Measurements from ENCODE around the gene ADAMTS2. TPM values are rescaled to one million over a fixed set of nuclear protein-coding genes. Genes with fewer than 3 reads are reported as not detected.

Gene ADAMTS2
- total RNA-seq: not detected
- under 1 TPM in 1 of 2 donors, not detected in 1; 0.07 TPM for polyA plus RNA-seq

GRCh38 chr5:179345433-179346321, at the start of gene ADAMTS2:
Gene ADAMTS2 (minus strand): TSS chr5:179345461. CDS start chr5:179345328, 133 bp downstream.
- intact Hi-C loops (cut with micrococcal nuclease): no loop called here
- peaks cover 10% of the 10 kb centered on the region for H3K27me3 ChIP-seq (ENCODE audit: insufficient read depth, low read length)
- H3K4me3 ChIP-seq (ENCODE audit: low read length in 2 of 2): no peak within 1 kb of the TSS
- Mint-ChIP-seq H3K36me3 (no peaks in the 10 kb centered on the region), H3K4me1 (peaks cover 7 to 23% (median 13%) of the 10 kb centered on the region in 4 donors), H3K9me3 (peaks cover 0 to 2% (median 0%) of the 10 kb centered on the region in 8 donors), H3K27ac (no peak within 1 kb of the TSS), H3K27me3 (peaks cover 44 to 50% of the 10 kb centered on the region in 2 donors), H3K4me3 (peak within 1 kb of the TSS in 5 of 8 donors; percentile 17 to 53 (median 43))
- POLR2A ChIA-PET (ENCODE audit: partially characterized antibody): no interaction called here
- no peak for DNase-seq
- CTCF ChIA-PET (ENCODE audit: partially characterized antibody): no interaction called here
- H3K4me1 ChIP-seq (ENCODE audit: insufficient read depth, low read length): no peaks in the 10 kb centered on the region
- H3K9me3 ChIP-seq (ENCODE audit: control insufficient read depth in 1 of 2, low read length in 2 of 2): no peaks in the 10 kb centered on the region
- H3K27ac ChIP-seq (ENCODE audit: low read depth, low read length): no peak within 1 kb of the TSS
- H3K36me3 ChIP-seq (ENCODE audit: insufficient read depth, low read length): no peaks in the 10 kb centered on the region

GRCh38 chr5:179393078-179393477, 47.8 kb upstream of the ADAMTS2 start:
- H3K27me3 ChIP-seq (ENCODE audit: insufficient read depth, low read length): no peaks in the 10 kb centered on the region
- Mint-ChIP-seq H3K27ac (no peak overlapping the region), H3K9me3 (peaks cover 5 to 78% (median 52%) of the 10 kb centered on the region in 8 donors), H3K4me1 (no peaks in the 10 kb centered on the region), H3K4me3 (no peak overlapping the region), H3K36me3 (peaks cover 0 to 5% of the 10 kb centered on the region in 2 donors), H3K27me3 (peaks cover 2 to 11% of the 10 kb centered on the region in 2 donors)
- H3K36me3 ChIP-seq (ENCODE audit: insufficient read depth, low read length): no peaks in the 10 kb centered on the region
- no peaks in the 10 kb centered on the region for H3K4me1 ChIP-seq (ENCODE audit: insufficient read depth, low read length)
- ChIA-PET CTCF (ENCODE audit: partially characterized antibody) (no interaction called here), POLR2A (ENCODE audit: partially characterized antibody) (no interaction called here)
- intact Hi-C loops (cut with micrococcal nuclease): no loop called here
- H3K4me3 ChIP-seq (ENCODE audit: low read length in 2 of 2): no peak overlapping the region
- H3K9me3 ChIP-seq (ENCODE audit: control insufficient read depth in 1 of 2, low read length in 2 of 2): no peaks in the 10 kb centered on the region
- no peak overlapping the region for H3K27ac ChIP-seq (ENCODE audit: low read depth, low read length)
- DNase-seq: no peak

- Mint-ChIP-seq H3K4me3 (no peak overlapping the region), H3K9me3 (peaks cover 0 to 50% (median 36%) of the 10 kb centered on the region in 8 donors), H3K4me1 (no peaks in the 10 kb centered on the region), H3K27ac (no peak overlapping the region), H3K27me3 (peaks cover 2 to 5% of the 10 kb centered on the region in 2 donors), H3K36me3 (peaks cover 0 to 3% of the 10 kb centered on the region in 2 donors)
- CTCF ChIA-PET (ENCODE audit: partially characterized antibody): no interaction called here
- no peaks in the 10 kb centered on the region for H3K27me3 ChIP-seq (ENCODE audit: insufficient read depth, low read length)
- intact Hi-C loops (cut with micrococcal nuclease): no loop called here
- H3K36me3 ChIP-seq (ENCODE audit: insufficient read depth, low read length): no peaks in the 10 kb centered on the region
- H3K4me3 ChIP-seq (ENCODE audit: low read length in 2 of 2): no peak overlapping the region
- no peak overlapping the region for H3K27ac ChIP-seq (ENCODE audit: low read depth, low read length)
- H3K9me3 ChIP-seq (ENCODE audit: control insufficient read depth in 1 of 2, low read length in 2 of 2): no peaks in the 10 kb centered on the region
- no peak for DNase-seq
- POLR2A ChIA-PET (ENCODE audit: partially characterized antibody): no interaction called here
- H3K4me1 ChIP-seq (ENCODE audit: insufficient read depth, low read length): no peaks in the 10 kb centered on the region
These were observed 42.2 kb upstream of the ADAMTS2 start for GRCh38 chr5:179387151-179388110.

GRCh38 chr5:179385914-179386313, 40.7 kb upstream of the ADAMTS2 start:
- Histone ChIP-seq H3K9me3 (ENCODE audit: control insufficient read depth in 1 of 2, low read length in 2 of 2) (no peaks in the 10 kb centered on the region), H3K27me3 (ENCODE audit: insufficient read depth, low read length) (no peaks in the 10 kb centered on the region), H3K4me1 (ENCODE audit: insufficient read depth, low read length) (no peaks in the 10 kb centered on the region), H3K4me3 (ENCODE audit: low read length in 2 of 2) (no peak overlapping the region), H3K36me3 (ENCODE audit: insufficient read depth, low read length) (no peaks in the 10 kb centered on the region), H3K27ac (ENCODE audit: low read depth, low read length) (no peak overlapping the region)
- Mint-ChIP-seq H3K27me3 (peaks cover 3 to 5% of the 10 kb centered on the region in 2 donors), H3K36me3 (peaks cover 0 to 3% of the 10 kb centered on the region in 2 donors), H3K4me3 (no peak overlapping the region), H3K27ac (no peak overlapping the region), H3K9me3 (peaks cover 0 to 37% (median 28%) of the 10 kb centered on the region in 8 donors), H3K4me1 (no peaks in the 10 kb centered on the region)
- ChIA-PET POLR2A (ENCODE audit: partially characterized antibody) (no interaction called here), CTCF (ENCODE audit: partially characterized antibody) (no interaction called here)
- no peak for DNase-seq
- intact Hi-C loops (cut with micrococcal nuclease): no loop called here

GRCh38 chr5:179382486-179382885, 37.2 kb upstream of the ADAMTS2 start:
- Mint-ChIP-seq H3K27ac (no peak overlapping the region), H3K27me3 (peaks cover 3 to 5% of the 10 kb centered on the region in 2 donors), H3K4me1 (no peaks in the 10 kb centered on the region), H3K9me3 (peaks cover 0 to 6% (median 0%) of the 10 kb centered on the region in 8 donors), H3K4me3 (no peak overlapping the region), H3K36me3 (no peaks in the 10 kb centered on the region)
- no peaks in the 10 kb centered on the region for H3K27me3 ChIP-seq (ENCODE audit: insufficient read depth, low read length)
- H3K36me3 ChIP-seq (ENCODE audit: insufficient read depth, low read length): no peaks in the 10 kb centered on the region
- no peak for DNase-seq
- POLR2A ChIA-PET (ENCODE audit: partially characterized antibody): no interaction called here
- H3K4me3 ChIP-seq (ENCODE audit: low read length in 2 of 2): no peak overlapping the region
- no peaks in the 10 kb centered on the region for H3K9me3 ChIP-seq (ENCODE audit: control insufficient read depth in 1 of 2, low read length in 2 of 2)
- no peak overlapping the region for H3K27ac ChIP-seq (ENCODE audit: low read depth, low read length)
- intact Hi-C loops (cut with micrococcal nuclease): no loop called here
- no peaks in the 10 kb centered on the region for H3K4me1 ChIP-seq (ENCODE audit: insufficient read depth, low read length)
- CTCF ChIA-PET (ENCODE audit: partially characterized antibody): no interaction called here

GRCh38 chr5:179381691-179382090, 36.4 kb upstream of the ADAMTS2 start:
- POLR2A ChIA-PET (ENCODE audit: partially characterized antibody): no interaction called here
- Histone ChIP-seq H3K36me3 (ENCODE audit: insufficient read depth, low read length) (no peaks in the 10 kb centered on the region), H3K4me1 (ENCODE audit: insufficient read depth, low read length) (no peaks in the 10 kb centered on the region), H3K27me3 (ENCODE audit: insufficient read depth, low read length) (no peaks in the 10 kb centered on the region), H3K9me3 (ENCODE audit: control insufficient read depth in 1 of 2, low read length in 2 of 2) (no peaks in the 10 kb centered on the region), H3K27ac (ENCODE audit: low read depth, low read length) (no peak overlapping the region), H3K4me3 (ENCODE audit: low read length in 2 of 2) (no peak overlapping the region)
- H3K27ac Mint-ChIP-seq: no peak overlapping the region
- CTCF ChIA-PET (ENCODE audit: partially characterized antibody): no interaction called here
- peaks cover 0 to 3% of the 10 kb centered on the region in 2 donors for H3K27me3 Mint-ChIP-seq
- H3K4me3 Mint-ChIP-seq: no peak overlapping the region
- no peak for DNase-seq
- intact Hi-C loops (cut with micrococcal nuclease): no loop called here
- no peaks in the 10 kb centered on the region for H3K36me3 Mint-ChIP-seq
- H3K9me3 Mint-ChIP-seq: peaks cover 0 to 4% (median 0%) of the 10 kb centered on the region in 8 donors
- H3K4me1 Mint-ChIP-seq: no peaks in the 10 kb centered on the region

Measured in CD4-positive, alpha-beta memory T cell (primary cell).